ENCODE results near the gene AVP.
"Not testable (repeated sequence)": the region's sequence is repeated elsewhere in the genome, so short reads cannot be mapped to it uniquely, and the experiment has no call there.

The AVP gene

GRCh38 chr20:3082955-3083952, 1.3 kb downstream of the AVP start:
- no peak for DNase-seq (ENCODE audit: low read depth)

GRCh38 chr20:3082306-3082951, 2.1 kb downstream of the AVP start:
- no peak for DNase-seq (ENCODE audit: low read depth)

- no peak for DNase-seq (ENCODE audit: low read depth)
Measured at GRCh38 chr20:3081641-3082040, 2.9 kb downstream of the AVP start.

- no peak for DNase-seq (ENCODE audit: low read depth)
Measured at GRCh38 chr20:3080939-3081388, 3.6 kb downstream of the AVP start.

- DNase-seq (ENCODE audit: low read depth), result peak; percentile 98
Measured at GRCh38 chr20:3077618-3078134, 6.8 kb downstream of the AVP start.

- not testable (repeated sequence) for DNase-seq (ENCODE audit: low read depth)
Measured at GRCh38 chr20:3075315-3075714, 9.2 kb downstream of the AVP start.

GRCh38 chr20:3074812-3075211, 9.7 kb downstream of the AVP start:
- no peak for DNase-seq (ENCODE audit: low read depth)

GRCh38 chr20:3073251-3073643, 11.3 kb downstream of the AVP start:
- not testable (repeated sequence) for DNase-seq (ENCODE audit: low read depth)

GRCh38 chr20:3072530-3073250, 11.8 kb downstream of the AVP start:
- no peak for DNase-seq (ENCODE audit: low read depth)

GRCh38 chr20:3071610-3072529, 12.7 kb downstream of the AVP start, which contains the start of gene OXT:
Gene OXT (plus strand): TSS chr20:3071620. CDS start chr20:3071656, 36 bp downstream.
- DNase-seq (ENCODE audit: low read depth), result no peak

- DNase-seq (ENCODE audit: low read depth), result no peak
Measured at GRCh38 chr20:3071266-3071609, 13.3 kb downstream of the AVP start.

GRCh38 chr20:3070725-3071124, 13.8 kb downstream of the AVP start:
- DNase-seq (ENCODE audit: low read depth), result no peak

- no peak for DNase-seq (ENCODE audit: low read depth)
Measured at GRCh38 chr20:3068986-3069900, 15.3 kb downstream of the AVP start.

GRCh38 chr20:3068075-3068474, 16.4 kb downstream of the AVP start:
- DNase-seq (ENCODE audit: low read depth), result no peak

- DNase-seq (ENCODE audit: low read depth), result no peak
Measured at GRCh38 chr20:3067139-3068014, 17.1 kb downstream of the AVP start.

GRCh38 chr20:3064119-3064518, 20.4 kb downstream of the AVP start:
- DNase-seq (ENCODE audit: low read depth), result not testable (repeated sequence)

- no peak for DNase-seq (ENCODE audit: low read depth)
Measured at GRCh38 chr20:3059489-3059888, 25.0 kb downstream of the AVP start.

- DNase-seq (ENCODE audit: low read depth), result no peak
Measured at GRCh38 chr20:3051385-3052019, 33.0 kb downstream of the AVP start.
